Effector memory CD4-positive, alpha-beta T cell (primary cell): ENCODE results near the gene FZD10.

Experiments used
- DNase-seq, 3 donors: peaks; one replicate each; pipeline ENCODE4 v3.0.0-alpha.2; 2020
- H3K27ac ChIP-seq: 2 replicates; pipeline ENCODE4 v1.7.0; 2013; ENCODE audit warnings: mild to moderate bottlenecking, low read length, moderate library complexity; ENCODE audit not compliant: insufficient read depth, poor library complexity, severe bottlenecking
- H3K27me3 ChIP-seq: replicated peaks from 2 replicates; pipeline ENCODE4 v1.7.0; 2013; ENCODE audit warnings: mild to moderate bottlenecking, low read length; ENCODE audit not compliant: insufficient read depth, control insufficient read depth, poor library complexity, severe bottlenecking
- H3K36me3 ChIP-seq: 2 replicates; pipeline ENCODE4 v1.7.0; 2013; ENCODE audit warnings: mild to moderate bottlenecking, low read length, moderate library complexity; ENCODE audit not compliant: control insufficient read depth, insufficient read depth
- H3K4me1 ChIP-seq: 2 replicates; pipeline ENCODE4 v1.7.0; 2013; ENCODE audit warnings: low read length, mild to moderate bottlenecking; ENCODE audit not compliant: control insufficient read depth, insufficient read depth, poor library complexity, severe bottlenecking
- H3K4me3 ChIP-seq: 2 replicates; pipeline ENCODE4 v1.7.0; 2013; ENCODE audit warnings: low read length, low read depth, mild to moderate bottlenecking; ENCODE audit not compliant: insufficient read depth, poor library complexity, severe bottlenecking
- H3K9me3 ChIP-seq: 2 replicates; pipeline ENCODE4 v1.7.0; 2013; ENCODE audit warnings: mild to moderate bottlenecking, low read length, moderate library complexity; ENCODE audit not compliant: control insufficient read depth

Gene FZD10

GRCh38 chr12:130178282-130178681, 16.0 kb downstream of the FZD10 start:
- no peak overlapping the region for H3K27ac ChIP-seq
- no peak overlapping the region for H3K4me3 ChIP-seq
- H3K36me3 ChIP-seq = no peaks in the 10 kb centered on the region
- no peaks in the 10 kb centered on the region for H3K4me1 ChIP-seq
- H3K9me3 ChIP-seq = no peaks in the 10 kb centered on the region
- DNase-seq = no peak
- H3K27me3 ChIP-seq = no peaks in the 10 kb centered on the region

GRCh38 chr12:130179191-130179590, 16.9 kb downstream of the FZD10 start:
- Histone ChIP-seq H3K4me3 (no peak overlapping the region), H3K36me3 (no peaks in the 10 kb centered on the region), H3K4me1 (no peaks in the 10 kb centered on the region), H3K9me3 (no peaks in the 10 kb centered on the region), H3K27ac (no peak overlapping the region), H3K27me3 (no peaks in the 10 kb centered on the region)
- DNase-seq = no peak

GRCh38 chr12:130179621-130180020, 17.4 kb downstream of the FZD10 start:
- Histone ChIP-seq H3K27me3 (no peaks in the 10 kb centered on the region), H3K4me1 (no peaks in the 10 kb centered on the region), H3K4me3 (no peak overlapping the region), H3K9me3 (no peaks in the 10 kb centered on the region), H3K36me3 (no peaks in the 10 kb centered on the region), H3K27ac (no peak overlapping the region)
- no peak for DNase-seq

GRCh38 chr12:130181211-130181610, 18.9 kb downstream of the FZD10 start:
- Histone ChIP-seq H3K27me3 (no peaks in the 10 kb centered on the region), H3K4me1 (no peaks in the 10 kb centered on the region), H3K4me3 (no peak overlapping the region), H3K36me3 (no peaks in the 10 kb centered on the region), H3K9me3 (no peaks in the 10 kb centered on the region), H3K27ac (no peak overlapping the region)
- DNase-seq = no peak

- H3K4me3 ChIP-seq = no peak overlapping the region
- no peak for DNase-seq
- no peaks in the 10 kb centered on the region for H3K4me1 ChIP-seq
Measured at GRCh38 chr12:130183585-130184370, 21.5 kb downstream of the FZD10 start.

GRCh38 chr12:130184404-130185090, 22.3 kb downstream of the FZD10 start:
- Histone ChIP-seq H3K9me3 (no peaks in the 10 kb centered on the region), H3K27ac (no peak overlapping the region), H3K36me3 (no peaks in the 10 kb centered on the region), H3K4me1 (no peaks in the 10 kb centered on the region), H3K4me3 (no peak overlapping the region), H3K27me3 (no peaks in the 10 kb centered on the region)
- DNase-seq = no peak

More at GRCh38 chr12:130183585-130184370, 21.5 kb downstream of the FZD10 start:
- H3K36me3 ChIP-seq = no peaks in the 10 kb centered on the region
- H3K27me3 ChIP-seq = no peaks in the 10 kb centered on the region
- no peak overlapping the region for H3K27ac ChIP-seq
- no peaks in the 10 kb centered on the region for H3K9me3 ChIP-seq

- H3K4me3 ChIP-seq = no peak overlapping the region
- no peak overlapping the region for H3K27ac ChIP-seq
- no peaks in the 10 kb centered on the region for H3K9me3 ChIP-seq
- H3K27me3 ChIP-seq = no peaks in the 10 kb centered on the region
- H3K36me3 ChIP-seq = no peaks in the 10 kb centered on the region
- DNase-seq = no peak
- no peaks in the 10 kb centered on the region for H3K4me1 ChIP-seq
Measured at GRCh38 chr12:130185455-130186391, 23.5 kb downstream of the FZD10 start.

- Histone ChIP-seq H3K4me1 (no peaks in the 10 kb centered on the region), H3K27ac (no peak overlapping the region), H3K36me3 (no peaks in the 10 kb centered on the region), H3K9me3 (no peaks in the 10 kb centered on the region), H3K27me3 (no peaks in the 10 kb centered on the region), H3K4me3 (no peak overlapping the region)
- no peak for DNase-seq
Measured at GRCh38 chr12:130186651-130187268, 24.5 kb downstream of the FZD10 start.

- no peak for DNase-seq
- H3K4me3 ChIP-seq = no peak overlapping the region
Measured at GRCh38 chr12:130192642-130193345, 30.5 kb downstream of the FZD10 start.

More at GRCh38 chr12:130192642-130193345, 30.5 kb downstream of the FZD10 start:
- no peak overlapping the region for H3K27ac ChIP-seq
- no peaks in the 10 kb centered on the region for H3K9me3 ChIP-seq
- no peaks in the 10 kb centered on the region for H3K27me3 ChIP-seq
- no peaks in the 10 kb centered on the region for H3K4me1 ChIP-seq
- no peaks in the 10 kb centered on the region for H3K36me3 ChIP-seq
